Trophoblast cell (in vitro differentiated cells and primary cell): Measurements from ENCODE around the gene TGFBR3L.

Experiments
- DNase-seq, 2 donors: peaks; one replicate each; pipeline ENCODE4 v3.0.0-alpha.2; 2016
- H2AFZ ChIP-seq: 2 replicates; pipeline ENCODE4 v1.6.1; 2013; ENCODE audit warnings: low read length, moderate library complexity, mild to moderate bottlenecking; ENCODE audit not compliant: insufficient read depth, poor library complexity
- H2AK5ac ChIP-seq: 2 replicates; pipeline ENCODE4 v1.6.1; 2013; ENCODE audit warnings: mild to moderate bottlenecking, low read length
- H2BK120ac ChIP-seq: 2 replicates; pipeline ENCODE4 v1.6.1; 2013; ENCODE audit warnings: low read length, mild to moderate bottlenecking, moderate library complexity; ENCODE audit not compliant: insufficient read depth, poor library complexity
- H2BK12ac ChIP-seq: 2 replicates; pipeline ENCODE4 v1.6.1; 2013; ENCODE audit warnings: mild to moderate bottlenecking, low read length, moderate library complexity
- H2BK5ac ChIP-seq: 2 replicates; pipeline ENCODE4 v1.6.1; 2013; ENCODE audit warnings: low read length, low read depth, moderate library complexity, mild to moderate bottlenecking; ENCODE audit not compliant: poor library complexity
- H3K14ac ChIP-seq: 2 replicates; pipeline ENCODE4 v1.6.1; 2013; ENCODE audit warnings: mild to moderate bottlenecking, low read length
- H3K18ac ChIP-seq: 2 replicates; pipeline ENCODE4 v1.6.1; 2013; ENCODE audit warnings: mild to moderate bottlenecking, low read length
- H3K23ac ChIP-seq: 2 replicates; pipeline ENCODE4 v1.6.1; 2013; ENCODE audit warnings: low read length
- H3K27ac ChIP-seq: 2 replicates; pipeline ENCODE4 v1.5.1; 2013; ENCODE audit warnings: low read depth, mild to moderate bottlenecking, inconsistent platforms, low read length, moderate library complexity
- H3K27me3 ChIP-seq: 2 replicates; pipeline ENCODE4 v1.6.1; 2013; ENCODE audit warnings: inconsistent platforms, mild to moderate bottlenecking, low read length, moderate library complexity; ENCODE audit not compliant: insufficient read depth
- H3K36me3 ChIP-seq, 2 experiments: 1 replicate in 1 of 2; 2 replicates in 1 of 2; pipeline ENCODE4 v1.6.1; 2013; ENCODE audit warnings: low read length in 2 of 2, mild to moderate bottlenecking in 2 of 2, moderate library complexity in 1 of 2; ENCODE audit not compliant: insufficient read depth in 2 of 2, control insufficient read depth in 1 of 2
- H3K4ac ChIP-seq: 2 replicates; pipeline ENCODE4 v1.6.1; 2013; ENCODE audit warnings: low read depth, mild to moderate bottlenecking, low read length, moderate library complexity
- H3K4me1 ChIP-seq, 2 experiments: 1 replicate in 1 of 2; 2 replicates in 1 of 2; pipeline ENCODE4 v1.6.1; 2013; ENCODE audit warnings: low read length in 2 of 2, mild to moderate bottlenecking in 2 of 2, moderate library complexity in 1 of 2; ENCODE audit not compliant: insufficient read depth in 2 of 2, control insufficient read depth in 1 of 2
- H3K4me2 ChIP-seq: 2 replicates; pipeline ENCODE4 v1.6.1; 2013; ENCODE audit warnings: inconsistent platforms, mild to moderate bottlenecking, low read length, moderate library complexity
- H3K4me3 ChIP-seq: 2 replicates; pipeline ENCODE4 v1.5.1; 2013; ENCODE audit warnings: mild to moderate bottlenecking, low read depth, low read length, inconsistent platforms
- H3K79me1 ChIP-seq: one replicate; pipeline ENCODE4 v1.6.1; 2013; ENCODE audit warnings: low read length
- H3K79me2 ChIP-seq: 2 replicates; pipeline ENCODE4 v1.6.1; 2013; ENCODE audit warnings: low read length, mild to moderate bottlenecking; ENCODE audit not compliant: control insufficient read depth, insufficient read depth, poor library complexity
- H3K9ac ChIP-seq: 2 replicates; pipeline ENCODE4 v1.6.1; 2013; ENCODE audit warnings: mild to moderate bottlenecking, low read length
- H3K9me3 ChIP-seq: 2 replicates; pipeline ENCODE4 v1.6.1; 2013; ENCODE audit warnings: low read depth, mild to moderate bottlenecking, control low read depth, inconsistent platforms, low read length; ENCODE audit not compliant: insufficient read depth
- H4K12ac ChIP-seq: 2 replicates; pipeline ENCODE4 v1.6.1; 2013; ENCODE audit warnings: low read depth, mild to moderate bottlenecking, low read length, moderate library complexity
- H4K8ac ChIP-seq: 2 replicates; pipeline ENCODE4 v1.6.1; 2013; ENCODE audit warnings: low read depth, mild to moderate bottlenecking, low read length, moderate library complexity
- H4K91ac ChIP-seq: one replicate; pipeline ENCODE4 v1.6.1; 2013; ENCODE audit warnings: low read depth, mild to moderate bottlenecking, low read length, moderate library complexity
- WGBS: extraction: QIAGEN DNeasy Blood & Tissue Kit; methylation state at CpG from one replicate; pipeline ENCODE4 v1.1.7; 2013; ENCODE audit warnings: missing lambda C conversion rate; ENCODE audit not compliant: insufficient read length, insufficient coverage; ENCODE audit errors: extremely low coverage; 5-methylcytosine and 5-hydroxymethylcytosine counted together

The TGFBR3L gene

GRCh38 chr19:7907544-7907943 is 7.1 kb upstream of the TGFBR3L start:
- Histone ChIP-seq H4K8ac (no peak overlapping the region), H3K4me2 (no peak overlapping the region), H3K18ac (no peak overlapping the region), H2BK5ac (no peak overlapping the region), H2BK12ac (no peak overlapping the region), H3K14ac (no peak overlapping the region), H4K91ac (no peak overlapping the region), H3K4me1 (peaks cover 12 to 15% of the 10 kb centered on the region in 2 experiments), H3K4me3 (no peak overlapping the region), H2AK5ac (no peak overlapping the region), H3K9me3 (peaks cover 2% of the 10 kb centered on the region), H3K79me1 (peaks cover 16% of the 10 kb centered on the region), H3K23ac (no peak overlapping the region), H3K36me3 (peaks cover 40% of the 10 kb centered on the region in 2 experiments), H3K9ac (no peak overlapping the region), H2BK120ac (no peak overlapping the region), H3K27me3 (no peaks in the 10 kb centered on the region), H3K79me2 (peaks cover 17% of the 10 kb centered on the region), H4K12ac (no peak overlapping the region), H3K27ac (no peak overlapping the region), H2AFZ (no peak overlapping the region), H3K4ac (no peak overlapping the region)
- no peak for DNase-seq
- WGBS: no CpG with 5 or more reads among the region's 11 CpGs

GRCh38 chr19:7908078-7908699 is 6.4 kb upstream of the TGFBR3L start:
- no peak overlapping the region for H3K23ac ChIP-seq
- no peak overlapping the region for H3K9ac ChIP-seq
- no peak overlapping the region for H2AFZ ChIP-seq
- no peak overlapping the region for H2BK5ac ChIP-seq
- no peak overlapping the region for H4K12ac ChIP-seq
- H3K4ac ChIP-seq: no peak overlapping the region
- H3K27me3 ChIP-seq: no peaks in the 10 kb centered on the region
- no peak overlapping the region for H4K8ac ChIP-seq
- H2AK5ac ChIP-seq: no peak overlapping the region
- no peaks in the 10 kb centered on the region for H3K9me3 ChIP-seq
- no CpG with 5 or more reads among the region's 14 CpGs for WGBS
- no peak overlapping the region for H3K14ac ChIP-seq
- H3K4me3 ChIP-seq: no peak overlapping the region
- H2BK120ac ChIP-seq: no peak overlapping the region
- no peak overlapping the region for H2BK12ac ChIP-seq
- no peak overlapping the region for H3K4me2 ChIP-seq
- H3K4me1 ChIP-seq: peaks cover 6 to 9% of the 10 kb centered on the region in 2 experiments
- peaks cover 43 to 45% of the 10 kb centered on the region in 2 experiments for H3K36me3 ChIP-seq
- H3K79me2 ChIP-seq: peaks cover 13% of the 10 kb centered on the region
- no peak overlapping the region for H3K18ac ChIP-seq
- peaks cover 11% of the 10 kb centered on the region for H3K79me1 ChIP-seq
- H4K91ac ChIP-seq: no peak overlapping the region
- no peak overlapping the region for H3K27ac ChIP-seq
- DNase-seq: no peak

- H3K14ac ChIP-seq: no peak overlapping the region
- WGBS: no CpG with 5 or more reads among the region's 19 CpGs
- H3K79me1 ChIP-seq: peaks cover 7% of the 10 kb centered on the region
- H3K9me3 ChIP-seq: no peaks in the 10 kb centered on the region
- H3K4me2 ChIP-seq: no peak overlapping the region
- H3K23ac ChIP-seq: no peak overlapping the region
- no peak overlapping the region for H4K91ac ChIP-seq
- no peak overlapping the region for H4K12ac ChIP-seq
- no peak overlapping the region for H2BK5ac ChIP-seq
- H2BK120ac ChIP-seq: no peak overlapping the region
- H3K27me3 ChIP-seq: no peaks in the 10 kb centered on the region
- H2AK5ac ChIP-seq: no peak overlapping the region
- no peak overlapping the region for H3K18ac ChIP-seq
- H3K79me2 ChIP-seq: peaks cover 10% of the 10 kb centered on the region
- no peak overlapping the region for H4K8ac ChIP-seq
- DNase-seq: no peak
- peaks cover 6 to 8% of the 10 kb centered on the region in 2 experiments for H3K4me1 ChIP-seq
- H3K4ac ChIP-seq: no peak overlapping the region
- no peak overlapping the region for H3K9ac ChIP-seq
- H3K27ac ChIP-seq: no peak overlapping the region
- H2AFZ ChIP-seq: no peak overlapping the region
- no peak overlapping the region for H2BK12ac ChIP-seq
- H3K4me3 ChIP-seq: no peak overlapping the region
- H3K36me3 ChIP-seq: peaks cover 43 to 48% of the 10 kb centered on the region in 2 experiments
Measured at GRCh38 chr19:7908742-7909461, 5.7 kb upstream of the TGFBR3L start.

GRCh38 chr19:7909471-7910067 is 5.1 kb upstream of the TGFBR3L start:
- Histone ChIP-seq H2BK5ac (no peak overlapping the region), H2AK5ac (no peak overlapping the region), H3K9ac (no peak overlapping the region), H3K4me1 (peaks cover 3 to 6% of the 10 kb centered on the region in 2 experiments), H3K4me3 (no peak overlapping the region), H3K36me3 (peaks cover 43 to 48% of the 10 kb centered on the region in 2 experiments), H3K27ac (no peak overlapping the region), H2BK120ac (no peak overlapping the region), H3K79me2 (peaks cover 5% of the 10 kb centered on the region), H3K27me3 (no peaks in the 10 kb centered on the region), H4K91ac (no peak overlapping the region), H3K4me2 (no peak overlapping the region), H4K8ac (no peak overlapping the region), H4K12ac (no peak overlapping the region), H3K18ac (no peak overlapping the region), H3K14ac (no peak overlapping the region), H3K23ac (no peak overlapping the region), H3K9me3 (peaks cover under 1% of the 10 kb centered on the region), H2BK12ac (no peak overlapping the region), H3K4ac (no peak overlapping the region), H3K79me1 (peaks cover 1% of the 10 kb centered on the region), H2AFZ (no peak overlapping the region)
- DNase-seq: no peak
- no CpG with 5 or more reads among the region's 21 CpGs for WGBS
